NCI-H187 (cell line): ENCODE data around the gene CCDC183.
"Not testable (repeated sequence)": the region's sequence is repeated elsewhere in the genome, so short reads cannot be mapped to it uniquely, and the experiment has no call there.

Experiments
- DNase-seq, 2 experiments: peaks; one replicate each; lab custom pipeline; 2025; lab: John Stamatoyannopoulos, UW

CCDC183 gene

GRCh38 chr9:136796238-136796774, at the start of gene CCDC183:
Gene CCDC183 (plus strand): TSS chr9:136796338. CDS start chr9:136796398, 60 bp downstream.
- no peak for DNase-seq

- DNase-seq: no peak
Measured at GRCh38 chr9:136746621-136747020, 49.5 kb upstream of the CCDC183 start.

- no peak for DNase-seq
Measured at GRCh38 chr9:136747161-136748060, 48.7 kb upstream of the CCDC183 start.

- DNase-seq: no peak
Measured at GRCh38 chr9:136748201-136748600, 47.9 kb upstream of the CCDC183 start, which contains the start of gene LCN6. Gene LCN6 (minus strand): TSS chr9:136748525. CDS start chr9:136748483, 42 bp downstream.

GRCh38 chr9:136748666-136749611, 47.2 kb upstream of the CCDC183 start:
- DNase-seq: no peak

GRCh38 chr9:136750526-136750925, 45.6 kb upstream of the CCDC183 start:
- no peak for DNase-seq

- no peak for DNase-seq
Measured at GRCh38 chr9:136751244-136751643, 44.9 kb upstream of the CCDC183 start.

- DNase-seq: no peak
Measured at GRCh38 chr9:136751814-136752213, 44.3 kb upstream of the CCDC183 start.

- no peak for DNase-seq
Measured at GRCh38 chr9:136753371-136754058, 42.6 kb upstream of the CCDC183 start.

GRCh38 chr9:136754059-136754572, 42.0 kb upstream of the CCDC183 start:
- DNase-seq: no peak

- DNase-seq: no peak
Measured at GRCh38 chr9:136754626-136755301, 41.4 kb upstream of the CCDC183 start.

- DNase-seq: not testable (repeated sequence)
Measured at GRCh38 chr9:136755302-136756133, 40.6 kb upstream of the CCDC183 start.

- DNase-seq: no peak
Measured at GRCh38 chr9:136756134-136756438, 40.1 kb upstream of the CCDC183 start.

- no peak for DNase-seq
Measured at GRCh38 chr9:136756836-136757235, 39.3 kb upstream of the CCDC183 start.

- no peak for DNase-seq
Measured at GRCh38 chr9:136757328-136757727, 38.8 kb upstream of the CCDC183 start.

- DNase-seq: no peak
Measured at GRCh38 chr9:136757751-136758140, 38.4 kb upstream of the CCDC183 start.

GRCh38 chr9:136759001-136759400, 37.1 kb upstream of the CCDC183 start:
- no peak for DNase-seq

- DNase-seq: no peak
Measured at GRCh38 chr9:136759436-136760325, 36.5 kb upstream of the CCDC183 start.

GRCh38 chr9:136760424-136760823, 35.7 kb upstream of the CCDC183 start:
- no peak for DNase-seq
